Measurements from ENCODE around the gene C1GALT1.

C1GALT1 gene

GRCh38 chr7:7202375-7202720 lies 20.0 kb downstream of the C1GALT1 start:
- DNase-seq, result no peak

- DNase-seq, result no peak
Measured at GRCh38 chr7:7203813-7204575, 21.6 kb downstream of the C1GALT1 start.

- DNase-seq, result no peak
Measured at GRCh38 chr7:7207876-7208275, 25.5 kb downstream of the C1GALT1 start.

DNA sequence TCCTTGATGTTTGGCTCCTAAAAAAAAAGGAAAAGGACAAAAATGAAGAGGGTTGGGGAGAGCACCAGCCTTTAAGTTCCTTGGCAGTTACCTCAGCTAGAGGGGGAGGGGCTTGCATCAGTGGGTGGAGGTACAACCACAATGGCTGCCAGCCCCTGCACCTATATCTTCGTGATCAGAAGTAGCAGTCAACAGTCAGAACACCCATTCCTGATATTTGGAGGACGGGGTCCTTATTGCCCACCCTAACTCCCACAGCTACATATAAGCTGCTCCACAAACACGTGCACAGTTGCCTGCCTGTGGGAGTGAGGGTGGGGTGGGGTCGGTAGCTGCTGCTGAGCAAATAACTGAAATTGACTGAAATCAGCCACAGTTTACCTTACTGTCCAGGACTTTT lies 26.2 kb downstream of the C1GALT1 start:
- DNase-seq, result no peak

GRCh38 chr7:7209412-7210050 lies 27.2 kb downstream of the C1GALT1 start:
- no peak for DNase-seq

- no peak for DNase-seq
Measured at GRCh38 chr7:7210475-7211237, 28.3 kb downstream of the C1GALT1 start.

DNA sequence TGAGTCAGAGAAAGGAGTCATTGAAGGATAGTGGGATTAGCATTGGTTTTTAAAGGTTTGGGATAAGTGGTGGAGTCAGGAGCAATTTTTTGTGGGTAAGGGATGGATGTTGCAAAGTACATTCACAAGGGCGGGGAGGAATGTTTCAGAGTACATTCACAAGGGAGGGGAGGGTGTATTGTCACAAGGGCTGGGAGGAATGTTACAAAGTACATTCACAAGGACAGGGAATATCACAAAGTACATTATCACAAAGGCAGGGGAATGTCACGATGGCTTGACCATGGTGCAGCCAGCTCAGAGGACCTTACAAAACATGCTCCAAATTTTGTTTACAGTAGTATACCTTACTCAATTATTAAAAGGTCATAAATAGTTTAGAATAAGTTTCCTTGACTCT lies 30.3 kb downstream of the C1GALT1 start:
- no peak for DNase-seq

GRCh38 chr7:7214398-7215347 lies 32.3 kb downstream of the C1GALT1 start:
- no peak for DNase-seq

DNA sequence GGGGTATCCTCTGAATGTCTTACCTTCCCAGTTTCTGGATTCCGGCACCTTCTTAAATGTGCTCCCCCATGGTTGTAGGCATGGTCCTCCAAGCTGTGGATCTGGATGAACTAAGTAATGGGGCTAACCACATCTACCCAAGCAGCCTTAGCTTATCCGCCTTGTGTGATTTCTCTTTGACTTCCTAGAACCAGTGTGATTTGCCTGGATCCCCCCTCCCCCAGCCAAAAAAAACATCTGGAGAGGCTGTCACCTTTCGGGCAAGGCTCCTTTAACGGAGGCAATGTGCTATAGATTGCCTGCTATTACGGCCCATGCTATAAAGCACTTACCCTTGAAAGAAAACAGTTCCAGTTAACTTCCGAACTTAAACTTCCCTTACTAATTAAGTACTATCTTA lies 33.9 kb downstream of the C1GALT1 start:
- no peak for DNase-seq

DNA sequence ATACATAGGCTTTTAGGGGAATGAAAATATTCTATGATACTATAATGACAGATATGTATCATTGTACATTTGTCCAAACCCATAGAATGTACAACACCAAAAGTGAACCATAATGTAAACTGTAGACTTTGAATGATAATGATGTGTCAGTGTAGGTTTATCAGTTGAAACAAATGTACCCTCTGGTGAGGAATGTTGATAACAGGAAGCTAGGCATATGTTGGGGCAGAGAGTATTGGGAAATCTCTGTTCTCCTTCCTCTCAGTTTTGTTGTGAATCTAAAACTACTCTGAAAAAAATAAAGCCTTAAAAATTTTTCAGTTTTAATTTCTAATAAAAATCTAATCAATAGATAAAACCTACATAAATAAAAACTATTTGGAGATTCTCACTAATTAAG lies 36.9 kb downstream of the C1GALT1 start:
- no peak for DNase-seq

DNA sequence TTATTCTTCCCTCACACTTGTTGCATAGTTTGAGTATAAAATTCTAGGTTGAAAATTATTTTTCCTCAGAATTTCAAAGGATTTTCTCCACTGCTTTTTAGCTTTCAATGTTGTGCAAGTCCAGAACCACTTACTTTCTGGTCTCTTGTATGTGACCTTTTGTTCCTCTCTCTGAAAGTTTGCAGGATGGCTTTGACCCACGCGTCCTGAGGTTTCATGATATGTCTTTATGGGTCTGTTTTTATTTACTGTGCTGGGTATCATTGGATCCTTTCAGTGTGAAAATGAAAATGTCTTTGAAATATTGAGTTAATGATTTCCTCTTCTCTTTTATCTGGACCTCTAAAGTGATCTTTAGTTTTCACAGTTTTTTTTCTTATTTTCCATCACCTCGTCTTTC lies 38.5 kb downstream of the C1GALT1 start:
- DNase-seq, result no peak

DNA sequence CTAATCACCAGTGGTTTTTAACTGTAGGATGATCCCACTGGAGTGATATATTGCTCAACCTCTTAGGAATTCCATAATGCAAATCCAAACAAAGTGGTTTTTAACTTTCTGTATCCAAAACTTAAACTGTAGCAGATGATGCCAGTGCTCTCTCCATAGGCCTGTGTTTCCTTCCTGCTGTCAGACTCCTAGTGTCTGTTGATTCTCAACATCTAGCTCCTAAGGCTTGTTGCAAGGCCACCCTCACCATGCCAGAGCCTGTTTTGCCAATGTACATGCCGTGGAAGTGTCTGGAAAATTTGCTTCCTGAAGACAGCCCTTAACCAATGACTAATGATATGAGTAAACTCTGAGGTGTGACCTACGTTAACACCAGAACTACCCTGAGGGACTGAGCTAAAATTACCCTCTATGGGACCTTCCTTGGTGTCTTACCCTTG lies 39.3 kb downstream of the C1GALT1 start:
- DNase-seq, result no peak

DNA sequence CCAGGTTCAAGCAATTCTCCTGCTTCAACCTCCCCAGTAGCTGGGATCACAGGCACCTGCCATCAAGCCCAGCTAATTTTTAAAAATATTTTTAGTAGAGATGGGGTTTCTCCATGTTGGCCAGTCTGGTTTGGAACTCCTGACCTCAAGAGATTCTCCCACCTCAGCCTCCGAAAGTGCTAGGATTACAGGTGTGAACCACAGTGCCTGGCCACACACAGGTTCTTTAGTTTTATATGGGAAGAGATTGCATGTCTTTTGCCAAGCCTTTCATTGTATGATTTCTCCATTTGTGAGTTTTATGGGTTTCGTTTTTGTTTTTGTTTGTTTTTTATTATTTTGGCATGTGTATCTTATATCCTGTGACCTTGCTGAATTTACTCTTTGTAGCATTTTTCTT lies 40.9 kb downstream of the C1GALT1 start:
- DNase-seq, result no peak

- no peak for DNase-seq
Measured at GRCh38 chr7:7226407-7226806, 44.1 kb downstream of the C1GALT1 start.

DNA sequence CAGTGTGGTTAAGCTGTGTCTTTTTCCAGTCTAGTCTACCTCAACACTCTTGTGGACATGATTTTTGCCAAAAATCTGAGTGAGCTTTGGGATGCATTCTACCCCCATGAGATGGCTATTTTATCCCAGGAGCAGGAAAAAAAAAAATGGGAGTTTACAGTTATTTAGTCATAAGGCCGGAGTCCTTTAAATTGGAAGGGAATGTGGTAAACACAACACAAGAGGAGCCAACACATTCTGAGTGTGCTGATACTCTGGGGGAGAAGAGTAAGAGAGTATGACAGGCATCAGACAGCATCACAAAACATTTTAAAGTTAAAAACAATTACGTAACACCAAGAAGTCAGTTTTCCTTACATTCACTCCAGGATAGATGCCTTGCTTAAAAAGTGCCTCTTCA lies 46.1 kb downstream of the C1GALT1 start:
- DNase-seq, result no peak

GRCh38 chr7:7228967-7229366 lies 46.6 kb downstream of the C1GALT1 start:
- DNase-seq, result no peak

DNA sequence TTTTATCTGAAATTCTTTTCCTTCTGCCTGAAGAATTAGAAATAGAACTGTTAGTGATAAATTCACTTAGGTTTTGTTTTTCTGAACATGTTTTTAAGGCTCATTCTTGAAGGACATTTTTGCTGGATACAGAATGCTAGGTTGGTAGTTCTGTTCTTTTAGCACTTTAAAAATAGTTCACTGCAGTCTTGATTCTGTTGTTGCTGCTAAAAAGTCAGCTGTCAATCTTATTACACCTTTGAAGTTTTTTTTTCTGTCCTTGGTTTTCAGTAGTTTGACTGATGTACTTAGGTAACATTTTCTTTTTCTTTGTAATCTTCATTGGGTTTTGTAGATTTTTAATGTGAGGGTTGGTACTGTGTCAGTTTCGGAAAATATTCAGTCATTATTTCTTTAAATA lies 48.7 kb downstream of the C1GALT1 start:
- DNase-seq, result no peak

- DNase-seq, result no peak
Measured at GRCh38 chr7:7231865-7232264, 49.5 kb downstream of the C1GALT1 start.

GRCh38 chr7:7235347-7235746 lies 53.0 kb downstream of the C1GALT1 start:
- DNase-seq, result no peak

- DNase-seq, result no peak
Measured at GRCh38 chr7:7236041-7236440, 53.7 kb downstream of the C1GALT1 start.

DNA sequence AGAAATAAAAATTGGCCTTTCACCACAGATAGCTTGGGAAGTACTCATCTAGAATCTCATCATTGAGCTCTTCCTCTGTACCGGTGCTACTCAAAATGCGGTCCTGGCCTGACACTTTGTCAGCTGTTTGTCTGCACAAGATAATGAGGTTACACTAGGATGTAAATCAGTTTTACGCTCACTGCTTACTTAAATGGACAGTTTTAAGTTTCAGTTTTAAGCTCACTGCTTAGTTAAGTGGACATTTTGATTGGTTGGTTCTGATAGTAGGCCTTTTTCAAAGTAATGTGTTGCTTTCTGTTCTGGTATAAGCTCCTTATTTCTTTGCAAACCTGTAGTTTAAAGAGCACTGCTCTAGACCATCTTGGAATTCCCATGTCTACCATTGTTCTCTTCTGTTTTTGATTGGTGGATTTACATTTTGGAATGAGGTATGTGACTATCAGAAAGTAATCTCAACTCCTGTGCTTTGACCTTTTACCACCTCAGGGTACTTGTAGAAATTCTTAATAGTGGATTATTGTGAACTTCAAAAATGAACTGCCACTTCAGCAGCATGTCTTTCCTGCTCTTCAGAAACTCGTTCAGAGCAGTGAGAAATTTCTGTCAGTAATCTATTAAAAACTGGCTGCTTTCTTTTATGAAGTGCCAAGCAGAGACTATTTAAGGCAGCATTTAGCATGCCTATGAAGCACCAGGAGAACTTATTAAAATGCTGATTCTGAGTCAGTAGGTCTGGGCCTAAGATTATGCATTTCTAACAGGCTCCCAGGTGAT lies 55.0 kb downstream of the C1GALT1 start:
- DNase-seq, result no peak

GRCh38 chr7:7237978-7238267 lies 55.6 kb downstream of the C1GALT1 start:
- no peak for DNase-seq

All from stimulated activated CD4-positive, alpha-beta T cell treated with anti-CD3 and anti-CD28 coated beads, Interleukin-4, amount 100 ng/mL, for 24 hours (primary cell).